ENCODE measurements around the gene CHRNE.

CHRNE gene

DNA sequence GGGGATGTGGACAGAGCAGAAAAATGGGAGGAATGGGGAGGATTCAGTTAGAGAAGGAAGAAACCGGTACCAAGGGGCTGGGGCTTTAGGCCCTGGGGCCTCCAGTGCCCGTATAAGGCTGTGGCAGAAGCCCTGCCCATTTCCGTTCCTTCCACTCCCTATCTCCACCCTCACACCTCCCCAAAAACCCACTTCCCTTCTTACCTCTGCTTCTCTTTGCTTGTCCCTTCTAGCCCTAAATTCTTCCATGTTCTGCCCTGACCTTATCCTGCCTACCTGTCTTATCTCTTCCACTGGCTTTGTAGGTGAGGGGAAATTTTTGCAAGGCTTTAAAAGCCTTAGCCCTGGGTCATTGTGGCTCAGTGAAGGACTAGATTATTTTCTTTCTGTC, 41.3 kb upstream of the CHRNE start:
- peak overlapping the region; percentile 100 for H3K27ac ChIP-seq
- TF ChIP-seq ZFX (IDR thresholded peaks at IDR 0.05; ENCODE audit: borderline replicate concordance) = no peak
- TF ChIP-seq, protein P1, sequence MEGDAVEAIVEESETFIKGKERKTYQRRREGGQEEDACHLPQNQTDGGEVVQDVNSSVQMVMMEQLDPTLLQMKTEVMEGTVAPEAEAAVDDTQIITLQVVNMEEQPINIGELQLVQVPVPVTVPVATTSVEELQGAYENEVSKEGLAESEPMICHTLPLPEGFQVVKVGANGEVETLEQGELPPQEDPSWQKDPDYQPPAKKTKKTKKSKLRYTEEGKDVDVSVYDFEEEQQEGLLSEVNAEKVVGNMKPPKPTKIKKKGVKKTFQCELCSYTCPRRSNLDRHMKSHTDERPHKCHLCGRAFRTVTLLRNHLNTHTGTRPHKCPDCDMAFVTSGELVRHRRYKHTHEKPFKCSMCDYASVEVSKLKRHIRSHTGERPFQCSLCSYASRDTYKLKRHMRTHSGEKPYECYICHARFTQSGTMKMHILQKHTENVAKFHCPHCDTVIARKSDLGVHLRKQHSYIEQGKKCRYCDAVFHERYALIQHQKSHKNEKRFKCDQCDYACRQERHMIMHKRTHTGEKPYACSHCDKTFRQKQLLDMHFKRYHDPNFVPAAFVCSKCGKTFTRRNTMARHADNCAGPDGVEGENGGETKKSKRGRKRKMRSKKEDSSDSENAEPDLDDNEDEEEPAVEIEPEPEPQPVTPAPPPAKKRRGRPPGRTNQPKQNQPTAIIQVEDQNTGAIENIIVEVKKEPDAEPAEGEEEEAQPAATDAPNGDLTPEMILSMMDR (IDR thresholded peaks at IDR 0.05) = no peak

DNA sequence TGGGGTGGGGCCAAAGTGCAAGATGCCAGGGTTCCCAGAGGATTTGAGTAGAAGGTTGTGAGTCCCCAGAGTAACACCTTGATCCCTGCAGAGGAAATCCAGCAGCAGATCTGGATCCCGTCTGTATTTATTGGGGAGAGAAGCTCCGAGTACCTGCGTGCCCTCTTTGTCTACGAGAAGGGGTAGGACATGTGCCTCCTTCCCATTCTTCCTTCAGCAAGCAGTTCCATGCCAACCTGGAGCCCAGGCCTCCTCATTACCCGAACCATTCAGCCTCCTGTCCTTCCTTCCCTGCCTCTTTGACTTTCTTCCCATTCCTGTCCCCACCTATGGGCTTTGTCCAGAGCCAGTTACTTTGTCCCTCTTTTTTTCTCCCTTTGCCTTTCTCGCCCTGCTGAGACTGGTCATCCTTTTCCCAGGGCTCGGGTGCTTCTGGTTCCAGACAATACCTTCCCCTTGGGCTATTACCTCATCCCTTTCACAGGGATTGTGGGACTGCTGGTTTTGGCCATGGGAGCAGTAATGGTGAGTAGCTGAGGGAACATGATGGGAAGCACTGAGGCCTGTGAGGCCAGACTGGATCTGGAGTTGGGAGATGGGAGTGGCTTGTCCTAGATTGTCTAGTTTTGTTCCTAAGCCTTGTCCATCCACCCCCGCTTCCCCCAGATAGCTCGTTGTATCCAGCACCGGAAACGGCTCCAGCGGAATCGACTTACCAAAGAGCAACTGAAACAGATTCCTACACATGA, 40.0 kb upstream of the CHRNE start:
- TF ChIP-seq, protein P1 (IDR thresholded peaks at IDR 0.05) = no peak
- TF ChIP-seq ZFX (IDR thresholded peaks at IDR 0.05; ENCODE audit: borderline replicate concordance) = no peak

DNA sequence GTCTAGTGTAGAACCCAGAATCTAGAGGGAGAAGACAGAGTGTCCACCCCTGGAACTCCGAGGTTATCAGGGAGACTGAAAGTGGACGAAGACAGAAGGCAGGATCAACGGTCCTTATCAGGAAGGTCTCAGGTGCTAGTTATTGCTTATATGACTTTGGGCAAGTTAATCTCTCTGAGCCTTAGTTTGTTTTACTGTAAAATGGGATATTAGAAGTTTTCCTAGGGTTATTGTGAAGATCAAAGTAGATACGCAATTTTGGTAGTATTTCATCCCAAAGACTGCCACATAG, 38.4 kb upstream of the CHRNE start:
- peak overlapping the region; percentile 98 for H3K27ac ChIP-seq

More for the DNA sequence above, 40.0 kb upstream of the CHRNE start:
- H3K27ac ChIP-seq = peak overlapping the region; percentile 100

DNA sequence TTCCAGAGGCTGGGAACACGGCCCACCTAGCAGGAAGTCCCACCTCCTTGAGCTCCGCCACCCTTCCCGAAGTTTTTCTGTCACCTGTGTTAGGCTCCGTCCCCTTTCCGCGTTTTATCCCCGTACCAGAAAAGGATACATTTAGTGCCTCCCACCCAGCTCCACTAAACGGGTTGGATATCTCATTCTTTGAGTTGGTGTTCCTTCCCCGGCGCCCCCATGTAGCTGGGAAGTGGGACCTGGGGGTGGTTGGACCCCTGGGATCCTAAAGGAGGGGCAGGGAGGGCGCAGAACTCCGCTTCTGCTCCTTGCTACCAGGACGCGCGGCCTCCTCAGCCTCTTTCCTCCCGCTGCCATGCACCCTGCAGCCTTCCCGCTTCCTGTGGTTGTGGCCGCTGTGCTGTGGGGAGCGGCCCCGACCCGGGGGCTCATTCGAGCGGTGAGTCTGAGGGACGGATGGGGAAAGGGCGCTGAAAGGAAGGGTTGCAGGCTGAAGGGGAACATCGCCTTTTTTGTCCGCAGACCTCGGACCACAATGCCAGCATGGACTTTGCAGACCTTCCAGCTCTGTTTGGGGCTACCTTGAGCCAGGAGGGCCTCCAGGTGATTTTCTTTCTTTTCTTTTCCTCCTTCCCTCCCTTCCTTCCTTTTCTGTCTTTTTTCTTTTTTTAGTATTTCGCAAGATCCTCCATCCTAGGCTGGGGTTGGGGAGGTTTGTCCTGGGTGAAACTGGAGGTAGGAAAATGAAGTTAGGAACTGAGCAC, 37.8 kb upstream of the CHRNE start:
- no peak for TF ChIP-seq ZFX (IDR thresholded peaks at IDR 0.05; ENCODE audit: borderline replicate concordance)
- TF ChIP-seq, protein P1 (IDR thresholded peaks at IDR 0.05) = no peak
- H3K27ac ChIP-seq = peak overlapping the region; percentile 98

More for the DNA sequence above, 38.4 kb upstream of the CHRNE start:
- TF ChIP-seq, protein P1 (IDR thresholded peaks at IDR 0.05) = no peak
- no peak for TF ChIP-seq ZFX (IDR thresholded peaks at IDR 0.05; ENCODE audit: borderline replicate concordance)

DNA sequence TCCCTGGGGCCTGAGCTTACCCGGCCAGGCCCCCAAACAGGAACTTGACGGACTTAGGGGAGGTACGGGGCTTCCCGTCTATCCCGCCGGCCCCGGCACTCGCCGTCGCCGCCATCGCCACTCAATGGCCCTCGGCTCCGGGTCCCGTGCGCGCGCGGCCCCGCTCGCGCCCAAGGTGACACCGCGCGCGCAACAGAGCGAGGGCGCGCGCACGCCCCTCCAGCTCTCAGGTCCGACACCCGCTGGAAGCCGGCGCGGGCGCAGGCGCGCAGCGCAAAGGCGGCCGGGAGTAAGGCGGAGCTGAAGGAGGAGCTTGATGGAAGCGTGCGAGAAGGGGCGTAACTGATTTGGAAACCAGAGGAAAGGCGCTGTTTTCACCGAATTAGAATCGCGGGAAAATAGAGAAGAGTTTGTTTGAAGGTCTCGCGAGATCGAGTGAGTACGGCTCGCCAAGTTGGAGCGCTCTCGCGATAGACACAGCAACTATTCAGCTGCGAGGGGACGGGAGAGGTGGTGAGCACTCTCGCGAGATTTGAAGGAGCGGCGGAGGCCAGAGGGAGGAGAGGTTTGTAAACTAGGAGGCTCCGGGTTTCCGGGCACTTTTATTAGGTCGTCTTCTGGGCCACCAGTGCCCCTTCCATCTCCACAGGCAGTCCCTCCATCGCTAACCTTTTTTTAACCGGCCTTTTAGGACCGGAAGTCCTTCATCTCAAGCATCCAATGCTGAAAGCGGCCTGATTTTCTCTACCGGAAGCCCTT, 37.1 kb upstream of the CHRNE start, which contains the start of the genes RNF167 and SLC25A11:
Gene RNF167 (plus strand): TSS at position 473 of the 759 bp plus-strand sequence. CDS start 642 bp downstream, outside the sequence.
Gene SLC25A11 (minus strand): TSS at position 251 of the 759 bp plus-strand sequence. CDS start 136 bp downstream, at position 115.
- TF ChIP-seq, protein P1 (IDR thresholded peaks at IDR 0.05) = no peak
- TF ChIP-seq ZFX (IDR thresholded peaks at IDR 0.05; ENCODE audit: borderline replicate concordance) = no peak
- H3K27ac ChIP-seq = peak within 1 kb of the TSS; percentile 98

DNA sequence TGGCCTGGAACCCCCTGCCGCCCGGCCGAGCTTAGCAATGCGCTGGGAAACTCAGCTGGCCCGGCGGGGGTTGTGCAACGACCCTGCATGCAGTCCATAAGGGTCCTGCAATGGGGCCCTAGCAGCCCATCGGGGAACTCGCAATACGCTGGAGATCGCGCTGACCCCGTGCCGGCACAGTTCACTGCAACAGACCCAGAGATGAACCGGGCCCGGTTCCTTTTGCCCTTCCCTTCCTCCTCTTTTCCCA, 36.6 kb upstream of the CHRNE start:
- peak overlapping the region; percentile 98 for H3K27ac ChIP-seq
- TF ChIP-seq, protein P1 (IDR thresholded peaks at IDR 0.05) = no peak
- TF ChIP-seq ZFX (IDR thresholded peaks at IDR 0.05; ENCODE audit: borderline replicate concordance) = no peak
